Thyroid gland (tissue), 4 donors: ENCODE measurements around the gene AGO4.

ENCODE experiments used
- POLR2A ChIP-seq, 2 donors: fragments of 450-650 bp; IDR thresholded peaks; one replicate each; pipeline ENCODE4 v1.6.1; 2017; ENCODE audit warnings: antibody characterized with exemption in 2 of 2, mild to moderate bottlenecking in 2 of 2, moderate library complexity in 1 of 2
- TF ChIP-seq, protein P1 (sequence below), 6 experiments: fragments of 200-600 bp in 3 of 6; fragments of 450-650 bp in 3 of 6; sonication (generic) in 3 of 6; IDR thresholded peaks; one replicate each; pipeline ENCODE4 v1.5.1; 2016 to 2019; ENCODE audit warnings: antibody characterized with exemption in 6 of 6, mild to moderate bottlenecking in 2 of 6, inconsistent platforms in 1 of 6, moderate library complexity in 1 of 6

DNA sequence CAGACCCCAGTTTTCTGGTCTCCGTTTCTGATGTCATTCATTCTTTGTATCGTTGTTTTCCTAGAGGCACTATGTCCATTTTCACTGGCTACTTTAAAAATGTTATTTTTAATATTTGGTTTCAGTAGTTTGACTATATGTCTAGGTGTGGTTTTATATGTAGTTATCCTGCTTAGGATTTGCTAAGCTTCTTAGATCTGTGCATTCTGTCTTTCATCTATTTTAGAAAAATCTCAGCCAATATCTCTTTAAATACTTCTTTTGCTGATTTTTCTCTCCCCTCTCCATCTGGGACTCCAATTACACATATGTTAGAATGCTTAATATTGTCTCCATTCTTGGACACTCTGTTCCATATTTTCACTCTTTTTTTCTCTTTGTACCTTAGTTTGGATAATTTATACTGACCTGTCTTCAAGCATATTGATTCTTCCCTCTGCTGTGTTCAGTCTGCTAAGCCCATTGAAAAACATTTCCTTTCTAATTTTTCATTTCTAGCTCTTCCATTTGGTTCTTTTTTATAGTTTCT, 24.7 kb upstream of the AGO4 start:
- TF ChIP-seq POLR2A (IDR thresholded peaks at IDR 0.05): no peak
- TF ChIP-seq, protein P1, sequence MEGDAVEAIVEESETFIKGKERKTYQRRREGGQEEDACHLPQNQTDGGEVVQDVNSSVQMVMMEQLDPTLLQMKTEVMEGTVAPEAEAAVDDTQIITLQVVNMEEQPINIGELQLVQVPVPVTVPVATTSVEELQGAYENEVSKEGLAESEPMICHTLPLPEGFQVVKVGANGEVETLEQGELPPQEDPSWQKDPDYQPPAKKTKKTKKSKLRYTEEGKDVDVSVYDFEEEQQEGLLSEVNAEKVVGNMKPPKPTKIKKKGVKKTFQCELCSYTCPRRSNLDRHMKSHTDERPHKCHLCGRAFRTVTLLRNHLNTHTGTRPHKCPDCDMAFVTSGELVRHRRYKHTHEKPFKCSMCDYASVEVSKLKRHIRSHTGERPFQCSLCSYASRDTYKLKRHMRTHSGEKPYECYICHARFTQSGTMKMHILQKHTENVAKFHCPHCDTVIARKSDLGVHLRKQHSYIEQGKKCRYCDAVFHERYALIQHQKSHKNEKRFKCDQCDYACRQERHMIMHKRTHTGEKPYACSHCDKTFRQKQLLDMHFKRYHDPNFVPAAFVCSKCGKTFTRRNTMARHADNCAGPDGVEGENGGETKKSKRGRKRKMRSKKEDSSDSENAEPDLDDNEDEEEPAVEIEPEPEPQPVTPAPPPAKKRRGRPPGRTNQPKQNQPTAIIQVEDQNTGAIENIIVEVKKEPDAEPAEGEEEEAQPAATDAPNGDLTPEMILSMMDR (IDR thresholded peaks at IDR 0.05): no peak
